NK-92 (cell line): ENCODE measurements around the gene CCS.
"Not testable (repeated sequence)": the region's sequence is repeated elsewhere in the genome, so short reads cannot be mapped to it uniquely, and the experiment has no call there.

Experiments used
- DNase-seq: peaks from one replicate; lab custom pipeline; 2025; ENCODE audit not compliant: unreplicated experiment; lab: John Stamatoyannopoulos, UW

Gene CCS

DNA sequence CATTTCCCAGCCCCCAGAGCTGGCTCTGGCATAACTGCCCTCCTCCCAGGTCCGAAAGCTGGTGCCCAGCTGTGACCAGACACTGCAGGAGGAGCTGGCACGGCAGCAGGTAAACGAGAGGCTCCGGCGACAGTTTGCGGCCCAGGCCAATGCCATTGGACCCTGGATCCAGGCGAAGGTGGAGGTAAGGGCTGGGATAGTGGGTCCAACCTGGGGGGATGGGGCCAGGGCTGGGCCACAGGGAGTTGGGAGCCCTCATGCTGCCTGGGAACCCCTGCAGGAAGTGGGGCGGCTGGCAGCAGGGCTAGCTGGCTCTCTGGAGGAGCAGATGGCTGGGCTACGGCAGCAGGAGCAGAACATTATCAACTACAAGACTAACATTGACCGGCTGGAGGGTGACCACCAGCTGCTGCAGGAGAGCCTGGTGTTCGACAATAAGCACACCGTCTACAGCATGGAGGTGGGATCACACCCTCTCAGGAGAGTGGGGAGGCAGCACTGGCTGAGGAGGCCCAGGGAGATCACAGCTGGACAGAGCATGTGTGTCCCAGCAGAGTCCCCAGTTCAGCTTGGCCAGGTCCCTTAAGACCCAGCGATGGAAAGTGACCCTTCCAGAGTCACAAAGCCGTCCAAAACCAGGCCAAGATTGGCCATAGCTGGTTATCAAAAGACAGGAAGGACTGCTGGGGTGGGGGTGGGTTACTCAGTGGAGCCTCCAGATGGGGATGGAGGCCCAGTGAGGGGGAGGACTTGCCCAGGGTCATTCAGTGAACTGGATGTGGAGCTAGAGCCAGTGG is 31.6 kb upstream of the CCS start:
- no peak for DNase-seq

DNA sequence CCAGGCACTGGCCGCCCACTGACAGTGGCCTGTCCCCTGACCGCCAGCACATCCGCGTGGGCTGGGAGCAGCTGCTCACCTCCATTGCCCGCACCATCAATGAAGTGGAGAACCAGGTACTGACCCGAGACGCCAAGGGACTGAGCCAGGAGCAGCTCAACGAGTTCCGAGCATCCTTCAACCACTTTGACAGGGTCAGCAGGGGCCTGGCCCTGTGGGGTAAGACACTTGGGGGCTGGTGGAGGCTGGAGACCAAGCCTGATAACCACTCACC is 31.1 kb upstream of the CCS start:
- DNase-seq, result no peak

GRCh38 chr11:66562275-66562674 is 30.7 kb upstream of the CCS start:
- no peak for DNase-seq

GRCh38 chr11:66562907-66563583 is 29.9 kb upstream of the CCS start:
- no peak for DNase-seq

GRCh38 chr11:66563832-66564231 is 29.2 kb upstream of the CCS start:
- no peak for DNase-seq

GRCh38 chr11:66564538-66564937 is 28.4 kb upstream of the CCS start:
- DNase-seq, result no peak

- DNase-seq, result no peak
These were observed 28.0 kb upstream of the CCS start for GRCh38 chr11:66564984-66565383.

- no peak for DNase-seq
These were observed 26.8 kb upstream of the CCS start for GRCh38 chr11:66566221-66566620.

GRCh38 chr11:66567787-66568123 is 25.2 kb upstream of the CCS start:
- DNase-seq, result no peak

DNA sequence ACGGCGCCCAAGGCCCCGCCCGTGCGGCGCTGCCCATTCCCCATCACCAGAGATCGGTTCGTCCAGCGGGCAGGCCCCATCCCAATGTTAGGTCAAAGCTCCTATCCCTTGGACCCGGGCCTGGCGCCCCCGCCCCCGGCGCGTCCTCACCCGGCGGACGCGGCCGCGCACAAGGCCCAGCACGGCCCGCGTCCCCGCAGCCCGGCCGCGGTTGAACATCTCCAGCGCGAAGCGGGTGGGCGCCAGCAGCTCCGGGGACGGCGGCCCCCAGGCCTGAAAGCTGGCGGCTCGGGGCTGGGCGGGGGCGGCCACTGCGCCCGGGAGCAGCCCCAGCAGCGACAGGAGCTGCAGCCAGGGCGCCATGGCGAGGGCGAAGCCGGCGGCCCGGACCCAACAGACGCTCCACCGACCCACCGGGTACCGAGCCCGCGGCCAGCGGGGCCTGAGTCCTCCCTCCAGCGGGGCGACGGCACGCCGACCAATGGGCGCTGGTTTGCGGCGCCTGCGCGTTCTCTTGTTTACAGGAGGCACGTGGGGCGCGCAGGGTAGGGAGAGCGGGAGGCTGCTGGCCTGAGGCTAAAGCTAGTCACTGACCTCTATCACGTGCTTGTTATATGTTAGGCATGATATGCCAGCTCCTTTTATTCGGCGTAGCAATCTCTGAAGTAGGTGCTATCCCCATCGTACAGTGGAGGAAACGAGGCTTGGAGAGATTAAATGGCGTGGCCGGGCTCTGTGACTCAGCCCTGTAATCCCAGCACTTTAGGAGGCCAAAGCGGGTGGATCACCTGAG is 24.7 kb upstream of the CCS start, which contains the start of gene CTSF:
TSS of gene CTSF (minus strand) at position 483 of the 793 bp plus-strand sequence. CDS start at position 363, 120 bp downstream.
- DNase-seq, result no peak

DNA sequence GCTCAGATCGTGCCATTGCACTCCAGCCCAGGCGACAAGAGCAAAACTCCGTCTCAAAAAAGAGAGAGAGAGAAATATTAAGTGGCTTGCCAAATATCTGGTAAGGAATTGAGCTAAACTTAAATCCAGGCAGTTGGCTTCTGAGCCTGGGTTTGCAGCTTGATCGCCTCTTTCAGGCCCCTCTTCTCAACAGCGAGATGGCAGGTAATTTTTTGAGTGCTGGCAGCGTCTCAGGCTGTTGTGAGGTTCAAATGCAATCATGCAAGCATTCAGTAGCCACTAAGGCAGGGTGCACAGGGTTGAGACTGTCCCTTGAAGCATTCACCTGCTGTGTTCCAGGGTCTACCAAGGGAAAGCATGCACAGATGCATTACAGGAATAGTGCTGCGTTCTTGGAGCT is 23.9 kb upstream of the CCS start:
- no peak for DNase-seq

- no peak for DNase-seq
These were observed 22.7 kb upstream of the CCS start for GRCh38 chr11:66570079-66570849.

- DNase-seq, result no peak
These were observed 22.2 kb upstream of the CCS start for GRCh38 chr11:66570850-66571180.

DNA sequence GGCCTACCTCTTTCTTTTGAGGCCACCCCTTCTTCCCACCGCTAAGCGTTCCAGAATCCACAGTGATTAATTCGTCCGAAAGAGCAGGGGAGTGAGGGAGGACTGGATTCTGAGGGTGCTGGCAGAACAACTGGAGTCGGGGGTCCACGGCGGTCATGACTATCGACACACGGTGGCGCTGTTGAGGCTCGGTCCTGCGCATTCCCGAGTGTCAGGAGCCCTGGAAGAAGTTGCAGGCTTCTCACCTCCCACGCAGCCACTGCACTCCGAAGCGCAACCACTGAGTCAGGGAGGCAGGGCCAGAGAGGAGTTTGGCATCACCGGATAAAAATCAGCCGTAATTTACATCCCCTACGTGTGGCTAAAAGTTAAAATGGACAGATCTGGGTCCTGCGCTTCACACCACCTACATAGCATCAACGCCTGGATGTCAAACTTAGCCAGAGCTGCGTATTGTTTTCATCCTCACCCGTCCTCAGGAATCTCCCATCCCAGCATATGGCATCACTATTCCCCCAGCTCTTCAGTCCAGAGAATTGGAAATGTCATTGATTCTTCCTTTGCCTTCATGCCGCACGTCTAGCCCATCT is 13.9 kb upstream of the CCS start:
- no peak for DNase-seq

- no peak for DNase-seq
These were observed 12.2 kb upstream of the CCS start for GRCh38 chr11:66580803-66581202.

DNA sequence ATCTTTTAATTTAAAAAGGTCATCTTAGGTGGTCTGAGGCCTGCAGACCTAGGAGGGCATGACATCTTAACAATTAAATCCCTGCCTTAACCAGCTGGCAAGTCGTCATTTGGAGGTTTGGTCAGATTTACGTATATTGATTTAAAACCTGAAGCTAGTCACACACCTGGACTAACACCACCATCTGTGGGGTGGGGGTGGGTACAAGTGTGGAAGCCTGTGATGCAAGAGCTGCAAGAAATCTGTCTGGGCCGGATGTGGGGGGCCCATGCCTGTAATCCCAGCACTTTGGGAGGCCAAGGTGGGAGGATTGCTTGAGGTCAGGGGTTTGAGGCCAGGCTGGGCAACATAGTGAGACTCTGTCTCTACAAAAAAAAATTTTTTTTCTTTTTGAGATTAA is 11.7 kb upstream of the CCS start:
- DNase-seq, result no peak

DNA sequence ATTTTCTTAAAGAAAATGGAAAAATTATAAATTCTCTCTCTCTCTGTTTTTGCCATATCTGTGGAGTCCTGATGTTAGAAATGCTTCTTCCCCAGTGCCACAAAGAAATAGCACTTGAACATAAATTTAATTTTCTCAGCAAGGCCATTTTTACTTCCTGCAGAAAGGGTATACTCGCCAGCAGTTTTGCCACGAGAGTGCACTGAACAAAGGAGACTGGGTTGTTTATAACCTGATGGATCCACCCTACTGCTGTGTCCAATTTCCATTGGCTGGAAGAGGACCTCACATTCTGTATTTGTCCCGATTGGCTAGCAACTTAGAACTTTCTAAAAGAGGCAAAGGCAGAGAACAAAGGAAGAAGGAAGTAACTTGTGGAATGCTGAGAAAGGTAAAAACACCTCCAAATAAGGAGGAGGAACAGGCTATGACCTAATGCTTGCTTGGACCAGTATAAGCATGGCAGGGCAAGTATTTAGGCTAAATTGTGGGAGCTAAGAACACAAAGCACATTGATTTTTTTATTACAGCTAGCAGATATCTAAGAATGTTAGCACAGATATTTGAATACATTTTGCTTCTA is 10.3 kb upstream of the CCS start:
- DNase-seq, result not testable (repeated sequence)

DNA sequence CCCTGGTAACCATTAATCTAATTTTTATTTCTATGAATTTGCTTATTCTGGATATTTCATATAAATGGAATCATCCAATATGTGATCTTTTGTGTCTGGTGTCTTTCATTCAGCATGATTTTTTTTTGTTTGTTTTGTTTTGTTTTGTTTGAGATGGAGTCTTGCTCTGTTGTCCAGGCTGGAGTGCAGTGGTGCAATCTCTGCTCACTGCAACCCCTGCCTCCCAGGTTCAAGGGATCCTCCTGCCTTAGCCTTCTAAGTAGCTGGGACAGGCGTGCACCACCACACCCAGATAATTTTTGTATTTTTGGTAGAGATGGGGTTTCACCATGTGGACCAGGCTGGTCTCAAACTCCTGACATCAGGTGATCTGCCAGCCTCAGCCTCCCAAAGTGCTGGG is 7.5 kb upstream of the CCS start:
- DNase-seq, result not testable (repeated sequence)

- no peak for DNase-seq
These were observed 6.8 kb upstream of the CCS start for GRCh38 chr11:66586136-66586535.

GRCh38 chr11:66589315-66589714 is 3.7 kb upstream of the CCS start:
- DNase-seq, result not testable (repeated sequence)
